HCT116 (cell line): Measurements from ENCODE around the gene TNS2. TPM values are rescaled to one million over a fixed set of nuclear protein-coding genes. Genes with fewer than 3 reads are reported as not detected.

ENCODE experiments used
- ATAC-seq: fragments of 200-7000 bp; cut with Tn5 transposase; 2 replicates; pipeline ENCODE4 v1.9.1; 2020; ENCODE audit warnings: mild to moderate bottlenecking, moderate library complexity
- BruUV-seq: library from RNA; stranded (reverse); fragments of 400-500 nt; replicated peaks from 2 replicates; lab custom pipeline; 2021; lab: Mats Ljungman, UMichigan
- CTCF ChIA-PET: fragments of 300-600 bp; sonication (Branson Sonifier 250); formaldehyde crosslinking; loops from one replicate; lab custom pipeline; 2021; ENCODE audit warnings: antibody characterized with exemption; lab: Charles Lee
- POLR2A ChIA-PET: fragments of 300-600, 350-600 bp; sonication (Branson Sonifier 250); formaldehyde crosslinking; loops from one replicate; lab custom pipeline; 2021; ENCODE audit warnings: antibody characterized with exemption; lab: Charles Lee
- RAD21 ChIA-PET, 2 experiments: fragments of 300-600 bp; sonication (Branson Sonifier 250); formaldehyde crosslinking; loops; one replicate each; lab custom pipeline; 2023; ENCODE audit warnings: low total read pairs in 2 of 2; ENCODE audit not compliant: uncharacterized antibody in 2 of 2, unreplicated experiment in 2 of 2, low non-redundant PET in 1 of 2; lab: Charles Lee
- DNase-seq: peaks from one replicate; pipeline ENCODE4 v3.0.0-alpha.2; 2010; ENCODE audit warnings: low read depth, low spot score
- H2AFZ ChIP-seq: fragments of 200-600 bp; shearing (Covaris generic), sonication (generic); 2 replicates; pipeline ENCODE4 v1.6.1; 2017; ENCODE audit warnings: low read depth, mixed run types, mixed read lengths, antibody characterized with exemption, low read length; ENCODE audit not compliant: poor library complexity, severe bottlenecking
- H3K27ac ChIP-seq: 2 replicates; pipeline ENCODE4 v1.5.1; 2012; ENCODE audit warnings: low read depth, low read length
- H3K27me3 ChIP-seq: fragments of 200-600 bp; sonication (generic); 2 replicates; pipeline ENCODE4 v1.6.1; 2016; ENCODE audit warnings: mixed run types, low read length, mixed read lengths; ENCODE audit not compliant: insufficient read depth
- H3K36me3 ChIP-seq, 2 experiments: fragments of 200-500 bp in 1 of 2; fragments of 200-600 bp in 1 of 2; sonication (Bioruptor generic) in 1 of 2; sonication (generic) in 1 of 2; 2 replicates each; pipeline versions ENCODE4 v1.5.1 to v1.6.1; 2014 to 2016; ENCODE audit warnings: low read length in 2 of 2, inconsistent platforms in 1 of 2, mixed read lengths in 1 of 2, mixed run types in 1 of 2; ENCODE audit not compliant: insufficient read depth in 2 of 2, control insufficient read depth in 1 of 2
- H3K4me1 ChIP-seq, 2 experiments: fragments of 200-600 bp in 1 of 2; sonication (generic) in 1 of 2; 2 replicates each; pipeline versions ENCODE4 v1.5.1 to v1.6.1; 2012 to 2017; ENCODE audit warnings: low read length in 2 of 2, inconsistent platforms in 1 of 2, mild to moderate bottlenecking in 1 of 2, mixed read lengths in 1 of 2, mixed run types in 1 of 2, moderate library complexity in 1 of 2; ENCODE audit not compliant: insufficient read depth in 2 of 2, control insufficient read depth in 1 of 2
- H3K4me2 ChIP-seq: fragments of 200-600 bp; sonication (generic); 2 replicates; pipeline ENCODE4 v1.6.1; 2017; ENCODE audit warnings: mixed run types, low read length, mixed read lengths
- H3K4me3 ChIP-seq, 2 experiments: fragments of 200-600 bp in 1 of 2; sonication (generic) in 1 of 2; replicated peaks in 1 of 2; 2 replicates each; pipeline ENCODE4 v1.5.1; 2011 to 2016; ENCODE audit warnings: low read length in 2 of 2, control low read depth in 1 of 2, low read depth in 1 of 2, mild to moderate bottlenecking in 1 of 2, mixed read lengths in 1 of 2, mixed run types in 1 of 2
- H3K79me2 ChIP-seq: fragments of 200-600 bp; sonication (generic); 2 replicates; pipeline ENCODE4 v1.6.1; 2017; ENCODE audit warnings: mild to moderate bottlenecking, mixed run types, low read length, moderate library complexity, mixed read lengths; ENCODE audit not compliant: insufficient read depth
- H3K9ac ChIP-seq: fragments of 200-600 bp; sonication (generic); 2 replicates; pipeline ENCODE4 v1.6.1; 2016; ENCODE audit warnings: low read length, mixed read lengths
- H3K9me2 ChIP-seq: fragments of 200-600 bp; sonication (generic), shearing (Covaris generic); 2 replicates; pipeline ENCODE4 v1.6.1; 2017; ENCODE audit warnings: mixed run types, mild to moderate bottlenecking, moderate library complexity; ENCODE audit not compliant: insufficient read depth
- H3K9me3 ChIP-seq, 2 experiments: fragments of 200-500 bp in 1 of 2; fragments of 200-600 bp in 1 of 2; sonication (Bioruptor generic) in 1 of 2; sonication (generic) in 1 of 2; 2 replicates each; pipeline ENCODE4 v1.6.1; 2014 to 2017; ENCODE audit warnings: low read length in 2 of 2, mixed read lengths in 2 of 2, inconsistent platforms in 1 of 2, low read depth in 1 of 2, mild to moderate bottlenecking in 1 of 2, mixed run types in 1 of 2, moderate library complexity in 1 of 2; ENCODE audit not compliant: control insufficient read depth in 1 of 2, insufficient read depth in 1 of 2
- H4K20me1 ChIP-seq: fragments of 200-600 bp; sonication (generic), shearing (Covaris generic); 2 replicates; pipeline ENCODE4 v1.6.1; 2017; ENCODE audit warnings: mixed run types, mild to moderate bottlenecking, moderate library complexity; ENCODE audit not compliant: insufficient read depth
- EGR1 ChIP-seq: IDR thresholded peaks from 2 replicates; pipeline ENCODE4 v1.6.1; 2012; ENCODE audit warnings: low read depth
- EZH2 ChIP-seq: fragments of 200-600 bp; sonication (generic); IDR thresholded peaks from 2 replicates; pipeline ENCODE4 v1.6.1; 2017; ENCODE audit warnings: antibody characterized with exemption, mixed run types
- JUND ChIP-seq: IDR thresholded peaks from 2 replicates; pipeline ENCODE4 v1.6.1; 2012
- POLR2A ChIP-seq: IDR thresholded peaks from 2 replicates; pipeline ENCODE4 v1.7.0; 2011; ENCODE audit warnings: borderline replicate concordance; ENCODE audit not compliant: insufficient read depth, insufficient read length; ENCODE audit errors: extremely low read depth
- POLR2AphosphoS5 ChIP-seq: IDR thresholded peaks from 2 replicates; pipeline ENCODE4 v1.6.1; 2011; ENCODE audit warnings: mild to moderate bottlenecking, low read depth, low read length, moderate library complexity
- SIN3A ChIP-seq: IDR thresholded peaks from 2 replicates; pipeline ENCODE4 v1.6.1; 2012; ENCODE audit warnings: low read depth
- SP1 ChIP-seq: IDR thresholded peaks from 2 replicates; pipeline ENCODE4 v1.6.1; 2012; ENCODE audit warnings: low read depth
- TCF7L2 ChIP-seq: IDR thresholded peaks from 2 replicates; pipeline ENCODE4 v1.7.0; 2011; ENCODE audit warnings: borderline replicate concordance, inconsistent platforms; ENCODE audit not compliant: insufficient read depth, insufficient read length; ENCODE audit errors: extremely low read depth
- YY1 ChIP-seq: IDR thresholded peaks from 2 replicates; pipeline ENCODE4 v1.6.1; 2011; ENCODE audit warnings: low read length, low read depth, moderate library complexity, mild to moderate bottlenecking; ENCODE audit not compliant: insufficient replicate concordance; ENCODE audit errors: extremely low read depth
- ZFX ChIP-seq: fragments of 450-650 bp; IDR thresholded peaks from 2 replicates; pipeline ENCODE4 v1.6.1; 2017
- intact Hi-C: fragments of 100-400 bp; cut with micrococcal nuclease; formaldehyde crosslinking; loops from 2 replicates; pipeline ENCODE4 v1.10.0; 2022
- total RNA-seq: library from RNA; stranded (reverse); gene quantifications from one replicate; pipeline ENCODE4 v1.2.1, GENCODE V29; 2021; ENCODE audit not compliant: unreplicated experiment
- TF ChIP-seq, protein P1 (sequence below): IDR thresholded peaks from 2 replicates; pipeline ENCODE4 v1.6.1; 2011; ENCODE audit warnings: mild to moderate bottlenecking, low read length, moderate library complexity; ENCODE audit not compliant: insufficient replicate concordance; ENCODE audit errors: extremely low read depth

Gene TNS2
- total RNA-seq, 1 experiment from 2014 or later, result 25.7 TPM

DNA sequence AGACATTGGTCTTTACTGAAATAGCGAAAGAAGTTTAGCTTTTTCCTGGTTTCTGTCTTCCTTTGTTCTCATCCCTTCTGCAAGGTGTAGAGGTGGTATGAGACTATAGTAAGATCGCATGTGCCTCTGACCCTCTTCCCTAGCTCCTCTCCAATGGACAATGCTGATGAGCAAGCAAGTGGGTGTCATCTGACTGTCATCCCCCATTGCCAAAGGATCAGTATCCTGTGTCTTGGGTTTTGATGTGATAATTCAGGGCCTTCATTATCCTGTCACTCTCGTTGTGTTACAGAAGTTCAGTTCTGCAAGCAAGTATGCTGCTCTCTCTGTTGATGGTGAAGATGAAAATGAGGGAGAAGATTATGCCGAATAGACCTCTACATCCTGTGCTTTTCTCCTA is 10.0 kb upstream of the TNS2 start (continued):
- TF ChIP-seq YY1 (no peak), ZFX (no peak), JUND (no peak), POLR2A (no peak), TCF7L2 (no peak), EGR1 (no peak), EZH2 (no peak), POLR2AphosphoS5 (no peak), SP1 (no peak), SIN3A (no peak)
- TF ChIP-seq, protein P1, sequence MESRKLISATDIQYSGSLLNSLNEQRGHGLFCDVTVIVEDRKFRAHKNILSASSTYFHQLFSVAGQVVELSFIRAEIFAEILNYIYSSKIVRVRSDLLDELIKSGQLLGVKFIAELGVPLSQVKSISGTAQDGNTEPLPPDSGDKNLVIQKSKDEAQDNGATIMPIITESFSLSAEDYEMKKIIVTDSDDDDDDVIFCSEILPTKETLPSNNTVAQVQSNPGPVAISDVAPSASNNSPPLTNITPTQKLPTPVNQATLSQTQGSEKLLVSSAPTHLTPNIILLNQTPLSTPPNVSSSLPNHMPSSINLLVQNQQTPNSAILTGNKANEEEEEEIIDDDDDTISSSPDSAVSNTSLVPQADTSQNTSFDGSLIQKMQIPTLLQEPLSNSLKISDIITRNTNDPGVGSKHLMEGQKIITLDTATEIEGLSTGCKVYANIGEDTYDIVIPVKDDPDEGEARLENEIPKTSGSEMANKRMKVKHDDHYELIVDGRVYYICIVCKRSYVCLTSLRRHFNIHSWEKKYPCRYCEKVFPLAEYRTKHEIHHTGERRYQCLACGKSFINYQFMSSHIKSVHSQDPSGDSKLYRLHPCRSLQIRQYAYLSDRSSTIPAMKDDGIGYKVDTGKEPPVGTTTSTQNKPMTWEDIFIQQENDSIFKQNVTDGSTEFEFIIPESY, result no peak

DNA sequence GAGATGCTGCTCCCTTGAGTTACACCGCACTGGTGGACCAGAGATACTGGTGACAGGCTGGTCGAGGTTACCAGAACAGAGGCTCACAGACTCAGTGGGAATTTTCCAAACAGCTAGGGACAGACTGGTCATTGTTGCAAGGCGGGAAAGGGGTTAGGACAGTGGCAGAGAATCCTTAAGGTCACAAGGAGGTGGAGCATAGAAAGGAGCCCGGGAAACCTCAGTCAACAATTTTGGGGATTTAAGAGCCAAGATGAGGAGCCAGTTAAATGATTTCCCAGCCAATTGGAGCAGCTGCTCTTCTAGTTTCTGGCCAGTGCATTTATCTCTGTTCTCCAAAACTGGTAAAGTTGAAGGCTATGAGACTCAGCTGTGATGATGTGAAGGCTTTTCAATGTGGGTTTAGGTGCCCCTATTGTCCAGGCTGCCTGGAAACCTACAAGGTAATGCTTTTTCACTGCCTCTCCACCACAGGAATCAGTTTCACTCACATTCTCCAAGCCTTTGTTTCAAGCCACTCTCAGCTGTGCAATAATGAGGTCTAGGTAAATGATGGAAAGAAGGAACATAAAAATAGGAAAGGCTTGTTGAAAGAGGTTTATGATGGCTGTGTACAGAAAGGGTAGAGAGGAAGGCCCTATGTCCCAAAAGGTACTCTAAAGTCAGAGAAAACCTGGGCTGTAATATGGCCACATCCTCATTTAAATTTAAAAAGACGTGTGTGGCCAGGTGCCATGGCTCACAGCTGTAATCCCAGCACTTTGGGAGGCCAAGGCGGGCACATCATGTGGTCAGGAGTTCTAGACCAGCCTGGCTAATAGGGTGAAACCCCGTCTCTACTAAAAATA is 7.0 kb upstream of the TNS2 start:
- peaks cover 21 to 48% of the 10 kb centered on the region in 2 experiments for H3K4me1 ChIP-seq
- no TSS peak for BruUV-seq
- no peak overlapping the region for H3K4me3 ChIP-seq
- H3K79me2 ChIP-seq, result peaks cover 6% of the 10 kb centered on the region; the same call in 1 of the 2 replicates
- no peaks in the 10 kb centered on the region for H3K27me3 ChIP-seq
- peaks cover 16 to 20% of the 10 kb centered on the region in 2 experiments for H3K36me3 ChIP-seq
- H3K9me2 ChIP-seq, result no peaks in the 10 kb centered on the region
- H2AFZ ChIP-seq, result no peak overlapping the region
- no peak for DNase-seq
- intact Hi-C loops, result no loop called here
- ChIA-PET POLR2A (interaction anchor here (1.4 kb wide), 1 partner anchor 36 kb away, joined by 6 read pairs; the partner anchor contains the start of gene SPRYD3), CTCF (interaction anchor here (1.3 to 2.3 kb wide), 2 partner anchors 57 to 155 kb away, joined by 3 to 6 read pairs; no protein-coding TSS in a partner anchor), RAD21 (no interaction called here)
- no peak for TF ChIP-seq YY1
- no peak for ATAC-seq
- H3K9ac ChIP-seq, result no peak overlapping the region
- H3K9me3 ChIP-seq, result no peaks in the 10 kb centered on the region
- 0 out of 2 replicates have a peak, but pooled peaks cover 6% of the 10 kb centered on the region for H4K20me1 ChIP-seq
- no peak overlapping the region for H3K4me2 ChIP-seq
- peak overlapping the region; percentile 3; the same call in 1 of the 2 replicates for H3K27ac ChIP-seq
